GM12878 (cell line): ENCODE data around the gene NUDT14. TPM values are rescaled to one million over a fixed set of nuclear protein-coding genes. Genes with fewer than 3 reads are reported as not detected.

Source experiments
- ATAC-seq: fragments of 200-7000 bp; cut with Tn5 transposase; 3 replicates; pipeline ENCODE4 v1.9.1; 2020; ENCODE audit warnings: mild to moderate bottlenecking, moderate library complexity
- BruUV-seq: library from RNA; stranded (reverse); fragments of 400-500 nt; replicated peaks from 2 replicates; lab custom pipeline; 2021; lab: Mats Ljungman, UMichigan
- CTCF ChIA-PET: fragments of 300-600 bp; sonication (Branson Sonifier 250); formaldehyde crosslinking; extraction: SDS; loops from one replicate; lab custom pipeline; 2021; ENCODE audit warnings: inconsistent platforms; lab: Yijun Ruan, JAX
- POLR2A ChIA-PET: fragments of 350-600 bp; formaldehyde crosslinking; extraction: SDS; loops from one replicate; lab custom pipeline; 2021; ENCODE audit warnings: inconsistent platforms; lab: Charles Lee
- RAD21 ChIA-PET: fragments of 300-600 bp; sonication (Branson Sonifier 250); formaldehyde crosslinking; loops from one replicate; lab custom pipeline; 2023; ENCODE audit warnings: antibody characterized with exemption; ENCODE audit not compliant: unreplicated experiment; lab: Charles Lee
- SMC1A ChIA-PET: fragments of 300-600 bp; sonication (Branson Sonifier 250); formaldehyde crosslinking; loops from one replicate; lab custom pipeline; 2023; ENCODE audit not compliant: unreplicated experiment, uncharacterized antibody; lab: Charles Lee
- DNase-seq: peaks from one replicate; pipeline ENCODE4 v3.0.0-alpha.2; 2011; ENCODE audit warnings: low read depth, low spot score
- FAIRE-seq: peaks from 3 replicates; lab custom pipeline; 2011; peaks lifted over from hg19 to GRCh38; lab: Jason Lieb, UNC
- H2AFZ ChIP-seq: 2 replicates; pipeline ENCODE4 v1.6.0; 2011; ENCODE audit warnings: low read depth, low read length, control low read depth; ENCODE audit not compliant: control insufficient read depth
- H3K27ac ChIP-seq: 2 replicates; pipeline ENCODE4 v1.5.1; 2011; ENCODE audit warnings: control low read depth; ENCODE audit not compliant: control insufficient read depth, insufficient read depth
- H3K27me3 ChIP-seq, 2 experiments: replicated peaks in 1 of 2; 2 replicates each; pipeline versions ENCODE4 v1.6.0 to v1.6.1; 2011; ENCODE audit warnings: low read length in 1 of 2; ENCODE audit not compliant: control insufficient read depth in 2 of 2, insufficient read depth in 2 of 2
- H3K36me3 ChIP-seq, 2 experiments: 2 replicates each; pipeline ENCODE4 v1.5.1; 2011; ENCODE audit warnings: low read length in 1 of 2; ENCODE audit not compliant: control insufficient read depth in 2 of 2, insufficient read depth in 2 of 2
- H3K4me1 ChIP-seq: 2 replicates; pipeline ENCODE4 v1.6.1; 2011; ENCODE audit warnings: mild to moderate bottlenecking, low read length, moderate library complexity, mixed read lengths; ENCODE audit not compliant: control insufficient read depth, insufficient read depth
- H3K4me2 ChIP-seq: 2 replicates; pipeline ENCODE4 v1.6.0; 2011; ENCODE audit warnings: control low read depth; ENCODE audit not compliant: control insufficient read depth, insufficient read depth
- H3K4me3 ChIP-seq: fragments of 200-600 bp; sonication (generic); 2 replicates; pipeline ENCODE4 v1.5.1; 2016
- H3K79me2 ChIP-seq: 2 replicates; pipeline ENCODE4 v1.6.0; 2011; ENCODE audit warnings: low read length; ENCODE audit not compliant: control insufficient read depth, insufficient read depth
- H3K9ac ChIP-seq: 2 replicates; pipeline ENCODE4 v1.8.0; 2011; ENCODE audit warnings: low read length, control low read depth, mixed read lengths; ENCODE audit not compliant: control insufficient read depth, insufficient read depth
- H3K9me3 ChIP-seq: replicated peaks from 3 replicates; pipeline ENCODE4 v1.5.1; 2011; ENCODE audit warnings: mild to moderate bottlenecking, low read length; ENCODE audit not compliant: control insufficient read depth, insufficient read depth
- H4K20me1 ChIP-seq: 2 replicates; pipeline ENCODE4 v1.6.0; 2011; ENCODE audit not compliant: control insufficient read depth, insufficient read depth
- BRCA1 ChIP-seq: IDR thresholded peaks from 2 replicates; pipeline ENCODE4 v1.6.1; 2011; ENCODE audit warnings: low read depth, low read length, improper control_type of control experiment
- CBX5 ChIP-seq: sonication (generic); IDR thresholded peaks from 2 replicates; pipeline ENCODE4 v1.6.1; 2016; ENCODE audit warnings: low read depth, moderate library complexity, mild to moderate bottlenecking, inconsistent platforms
- CREM ChIP-seq: IDR thresholded peaks from 2 replicates; pipeline ENCODE4 v1.6.1; 2014; ENCODE audit warnings: antibody characterized with exemption, low read depth
- EGR1 ChIP-seq, 2 experiments: IDR thresholded peaks; 1 replicate in 1 of 2; 2 replicates in 1 of 2; pipeline ENCODE4 v1.6.1; 2011 to 2012; ENCODE audit warnings: low read depth in 2 of 2, low read length in 2 of 2, borderline replicate concordance in 1 of 2, mild to moderate bottlenecking in 1 of 2, moderate library complexity in 1 of 2
- NFIC ChIP-seq: IDR thresholded peaks from 2 replicates; pipeline ENCODE4 v1.6.1; 2012; ENCODE audit warnings: low read depth, mild to moderate bottlenecking, inconsistent platforms, low read length, moderate library complexity
- NR2F1 ChIP-seq: fragments of 450-650 bp; conservative IDR thresholded peaks from 2 replicates; pipeline ENCODE4 v1.6.1; 2017; ENCODE audit warnings: mild to moderate bottlenecking
- POLR2AphosphoS2 ChIP-seq: IDR thresholded peaks from 2 replicates; pipeline ENCODE4 v1.6.1; 2011; ENCODE audit warnings: low read depth, mild to moderate bottlenecking, low read length, improper control_type of control experiment, moderate library complexity
- RELA ChIP-seq: fragments of 450-650 bp; IDR thresholded peaks from 2 replicates; pipeline ENCODE4 v1.8.0; 2014; ENCODE audit warnings: borderline replicate concordance; ENCODE audit not compliant: partially characterized antibody
- RUNX3 ChIP-seq: IDR thresholded peaks from 2 replicates; pipeline ENCODE4 v1.6.1; 2012; ENCODE audit warnings: low read length, inconsistent platforms
- SIN3A ChIP-seq: IDR thresholded peaks from 2 replicates; pipeline ENCODE4 v1.6.1; 2012; ENCODE audit warnings: low read depth, low read length, improper control_type of control experiment
- SIX5 ChIP-seq: IDR thresholded peaks from 2 replicates; pipeline ENCODE4 v1.6.1; 2011; ENCODE audit warnings: mild to moderate bottlenecking, low read depth, low read length, moderate library complexity; ENCODE audit not compliant: severe bottlenecking
- SMAD1 ChIP-seq: fragments of 450-650 bp; IDR thresholded peaks from 2 replicates; pipeline ENCODE4 v1.6.1; 2018; ENCODE audit warnings: mild to moderate bottlenecking, low read depth; ENCODE audit not compliant: partially characterized antibody
- STAT3 ChIP-seq: IDR thresholded peaks from 2 replicates; pipeline ENCODE4 v1.6.1; 2011; ENCODE audit warnings: low read depth, low read length, improper control_type of control experiment
- TARDBP ChIP-seq: IDR thresholded peaks from 2 replicates; pipeline ENCODE4 v1.6.1; 2016; ENCODE audit warnings: borderline replicate concordance
- ZNF687 ChIP-seq: fragments of 450-650 bp; IDR thresholded peaks from 2 replicates; pipeline ENCODE4 v1.6.1; 2017; ENCODE audit warnings: mild to moderate bottlenecking, moderate library complexity
- ZSCAN29 ChIP-seq: fragments of 450-650 bp; IDR thresholded peaks from 2 replicates; pipeline ENCODE4 v1.6.1; 2017; ENCODE audit warnings: mild to moderate bottlenecking, moderate library complexity
- WGBS: methylation state at CpG from one replicate; pipeline ENCODE4 v1.1.6; 2016; ENCODE audit warnings: low lambda C conversion rate; ENCODE audit not compliant: insufficient replicate concordance, insufficient coverage; ENCODE audit errors: missing lambda C conversion rate; 5-methylcytosine and 5-hydroxymethylcytosine counted together
- in situ Hi-C: fragments of 300-500 bp; cut with MboI; formaldehyde crosslinking; loops from 9 replicates; pipeline ENCODE4 v1.14.3; 2018; ENCODE audit warnings: mixed read lengths
- intact Hi-C: fragments of 100-400 bp; cut with micrococcal nuclease; formaldehyde crosslinking; loops from one replicate; pipeline ENCODE4 v1.14.2; 2022; ENCODE audit not compliant: unreplicated experiment
- polyA plus RNA-seq, 11 experiments: library from polyadenylated mRNA; depleted of rRNA in 4 of 11; unstranded in 6 of 11; stranded (reverse) in 5 of 11; fragments of >200 nt; fragmentation: Nextera tagmentation in 4 of 11; fragmentation: Illumina TruSeq in 1 of 11; extraction: Ambion mirVana in 4 of 11; extraction: Trizol in 1 of 11; gene quantifications; 1 replicate in 1 of 11; 2 replicates in 10 of 11; pipeline versions ENCODE4 v1.2.1 to v1.2.3, GENCODE V29; 2011 to 2016; ENCODE audit warnings: inconsistent platforms in 2 of 11, missing spikeins in 2 of 11, low read depth in 1 of 11
- total RNA-seq, 4 experiments: library from RNA; depleted of rRNA in 3 of 4; stranded (reverse); fragments of >200 nt in 3 of 4; fragmentation: Illumina TruSeq in 1 of 4; extraction: Trizol in 1 of 4; gene quantifications; 2 replicates each; pipeline versions ENCODE4 v1.2.1 to v1.2.3, GENCODE V29; 2013 to 2021

NUDT14 gene
- total and polyA plus RNA-seq, 10 of the 15 experiments (the other 5 are each of a cell fraction or from before 2014, with no cell fraction given) = 0.62 to 6.8 (median 4.3) TPM; not detected in 1

DNA sequence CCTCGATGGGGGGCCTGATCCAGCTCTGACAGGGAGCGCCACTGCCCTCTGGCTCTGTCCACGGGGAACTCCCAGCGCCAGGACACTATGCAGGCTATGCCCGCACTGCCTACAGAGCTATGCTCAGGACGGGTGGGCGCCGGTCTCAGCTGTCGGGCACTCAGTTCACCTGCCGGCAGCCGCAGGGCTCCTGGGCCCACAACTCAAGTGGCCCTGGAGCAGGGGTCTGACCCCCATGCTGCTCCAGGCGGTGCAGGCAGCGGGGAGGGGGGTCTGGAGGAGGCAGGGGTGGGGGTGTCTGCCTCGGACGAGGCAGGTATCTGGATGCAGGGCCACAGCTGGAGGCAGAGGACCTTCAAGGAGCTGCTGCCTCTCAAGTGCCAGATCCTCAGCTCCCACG is 28.5 kb upstream of the NUDT14 start:
- no peaks in the 10 kb centered on the region for H3K27me3 ChIP-seq
- TF ChIP-seq SMAD1 = no peak
- TF ChIP-seq TARDBP = no peak
- TF ChIP-seq RUNX3 = no peak
- no peak for TF ChIP-seq STAT3
- TF ChIP-seq RELA = no peak
- TF ChIP-seq POLR2AphosphoS2 = no peak
- no peak for TF ChIP-seq ZSCAN29
- no peak for TF ChIP-seq NR2F1
- TF ChIP-seq ZNF687 = no peak
- no peak for TF ChIP-seq SIX5
- no peak for TF ChIP-seq NFIC
- no peak for TF ChIP-seq CBX5
- no peak for TF ChIP-seq SIN3A
- no peak for TF ChIP-seq BRCA1
- no peak for TF ChIP-seq EGR1 (IDR thresholded peaks at IDR 0.05; ENCODE audit: borderline replicate concordance in 1 of 2, low read depth in 2 of 2, low read length in 2 of 2)
- no peak for TF ChIP-seq CREM

More for the DNA sequence above, 28.5 kb upstream of the NUDT14 start:
- intact Hi-C loops (no loop called here), in situ Hi-C loops (no loop called here)
- Histone ChIP-seq H3K4me3 (no peak overlapping the region), H3K4me1 (no peaks in the 10 kb centered on the region), H3K79me2 (no peaks in the 10 kb centered on the region), H3K36me3 (peaks cover 0 to 9% of the 10 kb centered on the region in 2 experiments; a peak in 2 of 4 replicates), H4K20me1 (no peaks in the 10 kb centered on the region), H2AFZ (no peak overlapping the region), H3K9ac (no peak overlapping the region), H3K27ac (no peak overlapping the region), H3K9me3 (no peaks in the 10 kb centered on the region), H3K4me2 (no peak overlapping the region)
- no peak for ATAC-seq
- ChIA-PET CTCF (no interaction called here), SMC1A (no interaction called here), RAD21 (no interaction called here), POLR2A (no interaction called here)
- no peak for DNase-seq
- no peak for FAIRE-seq
- BruUV-seq = no TSS peak
- 89% methylated on average over 13 of the region's 16 CpGs for WGBS
